ENCODE results near the gene PSENEN. TPM values are rescaled to one million over a fixed set of nuclear protein-coding genes. Genes with fewer than 3 reads are reported as not detected.
A peak's percentile ranks its signal among the peaks of the same experiment; 100 is the strongest.

PSENEN gene
- polyA plus RNA-seq, 2 of the 4 experiments (the other 2 are of a cell fraction), result 111 to 191 TPM

- Histone ChIP-seq H3K4me2 (no peak overlapping the region), H3K4me1 (peaks cover 9% of the 10 kb centered on the region), H3K27ac (no peak overlapping the region), H3K9me3 (no peaks in the 10 kb centered on the region), H3K4me3 (no peak overlapping the region)
- WGBS (ENCODE audit: missing lambda C conversion rate), result 90% methylated on average over 16 of the region's 16 CpGs
- ATAC-seq (no peak), FAIRE-seq (no peak), DNase-seq (ENCODE audit: low read depth in 1 of 2, low spot score in 1 of 2) (no peak)
- ChIA-PET CTCF (interaction anchor here (0.6 to 1.7 kb wide), 5 partner anchors 9 to 151 kb away, joined by 3 to 4 read pairs (median 3); no protein-coding TSS in a partner anchor), POLR2A (interaction anchor here (0.9 kb wide), 1 partner anchor 32 kb away, joined by 4 read pairs; the partner anchor contains the start of gene LIN37)
- TF ChIP-seq KDM5A (IDR thresholded peaks at IDR 0.05) (no peak), ELK1 (IDR thresholded peaks at IDR 0.05; ENCODE audit: low read depth, low read length) (no peak), HEYL (CRISPR knock-in tag; IDR thresholded peaks at IDR 0.05) (no peak), PHF8 (IDR thresholded peaks at IDR 0.05; ENCODE audit: borderline replicate concordance, low read depth) (no peak), ZNF302 (CRISPR knock-in tag; IDR thresholded peaks at IDR 0.05) (no peak), CHD2 (IDR thresholded peaks at IDR 0.05; ENCODE audit: low read length, partially characterized antibody) (no peak), RFX5 (IDR thresholded peaks at IDR 0.05) (no peak), ESRRA (IDR thresholded peaks at IDR 0.05; ENCODE audit: borderline replicate concordance, low read length) (no peak), FOXS1 (CRISPR knock-in tag; IDR thresholded peaks at IDR 0.05) (no peak), ZFP36 (IDR thresholded peaks at IDR 0.05; ENCODE audit: borderline replicate concordance, partially characterized antibody) (no peak), CEBPB (IDR thresholded peaks at IDR 0.05) (no peak)
Observed at GRCh38 chr19:35780058-35780457, 34.6 kb downstream of the PSENEN start.

GRCh38 chr19:35780717-35781116 is 35.3 kb downstream of the PSENEN start:
- Histone ChIP-seq H3K9me3 (no peaks in the 10 kb centered on the region), H3K4me3 (no peak overlapping the region), H3K27ac (no peak overlapping the region), H3K4me1 (peaks cover 9% of the 10 kb centered on the region), H3K4me2 (no peak overlapping the region)
- WGBS (ENCODE audit: missing lambda C conversion rate), result 91% methylated on average over 18 of the region's 20 CpGs
- no peak for ATAC-seq
- ChIA-PET POLR2A (interaction anchor here (0.9 kb wide), 1 partner anchor 32 kb away, joined by 4 read pairs; the partner anchor contains the start of gene LIN37), CTCF (interaction anchor here (0.8 to 1.1 kb wide), 3 partner anchors 8 to 39 kb away, joined by 3 to 4 read pairs (median 3); no protein-coding TSS in a partner anchor)
- FAIRE-seq, result no peak
- TF ChIP-seq CBX8 (IDR thresholded peaks at IDR 0.05) (no peak), FOSL2 (IDR thresholded peaks at IDR 0.05) (no peak), FOSL2 (CRISPR knock-in tag; IDR thresholded peaks at IDR 0.05) (no peak), HOXA7 (CRISPR knock-in tag; IDR thresholded peaks at IDR 0.05) (no peak), POLR2AphosphoS2 (conservative IDR thresholded peaks at IDR 0.05; ENCODE audit: low read length) (no peak), NR3C1 (IDR thresholded peaks at IDR 0.05) (no peak), MAZ (IDR thresholded peaks at IDR 0.05; ENCODE audit: borderline replicate concordance, low read depth, low read length) (no peak), NFE2L2 (conservative IDR thresholded peaks at IDR 0.05; ENCODE audit: low read length) (no peak), POLR2A (IDR thresholded peaks at IDR 0.05; ENCODE audit: low read length) (no peak), RARB (CRISPR knock-in tag; IDR thresholded peaks at IDR 0.05) (no peak), FOXS1 (CRISPR knock-in tag; IDR thresholded peaks at IDR 0.05) (no peak), CHD4 (IDR thresholded peaks at IDR 0.05; ENCODE audit: borderline replicate concordance) (no peak)
- no peak for DNase-seq (ENCODE audit: low read depth in 1 of 2, low spot score in 1 of 2)

DNA sequence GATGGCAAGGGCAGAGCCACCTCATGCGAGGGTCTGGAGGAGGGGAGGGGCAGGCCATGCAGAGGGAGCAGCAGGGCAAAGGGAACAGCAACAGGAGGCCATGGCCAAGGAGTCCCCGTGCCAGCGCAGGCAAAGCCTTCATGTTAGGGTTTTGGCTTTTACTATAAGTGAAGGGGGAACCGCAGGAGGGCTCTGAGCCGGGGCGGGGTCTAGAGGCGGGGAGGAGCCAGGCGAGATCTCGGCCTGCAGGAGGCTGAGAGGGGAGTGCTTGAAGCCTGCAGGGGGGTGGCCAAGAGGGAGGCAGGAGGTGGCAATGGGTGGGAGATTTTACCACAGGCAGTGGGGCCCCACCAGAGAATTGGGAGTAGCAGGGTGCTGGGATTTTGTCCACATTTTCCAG is 36.2 kb downstream of the PSENEN start:
- 75% methylated on average over 9 of the region's 9 CpGs for WGBS (ENCODE audit: missing lambda C conversion rate)

More for the DNA sequence above, 36.2 kb downstream of the PSENEN start:
- Histone ChIP-seq H3K4me1 (no peaks in the 10 kb centered on the region), H3K4me2 (no peak overlapping the region), H3K27ac (no peak overlapping the region), H3K9me3 (no peaks in the 10 kb centered on the region), H3K4me3 (no peak overlapping the region)
- ATAC-seq, result peak in 1 of 2 experiments; percentile 11; a peak in 2 of 6 replicates
- CTCF ChIA-PET, result interaction anchor here (1.2 to 1.7 kb wide), 2 partner anchors 8 to 13 kb away, joined by 3 to 5 read pairs; no protein-coding TSS in a partner anchor
- POLR2A ChIA-PET, result no interaction called here
- no peak for TF ChIP-seq POLR2A (IDR thresholded peaks at IDR 0.05; ENCODE audit: low read length)
- TF ChIP-seq RNF2 (IDR thresholded peaks at IDR 0.05; ENCODE audit: borderline replicate concordance, low read depth), result no peak
- no peak for TF ChIP-seq JUN (IDR thresholded peaks at IDR 0.05)
- no peak for TF ChIP-seq EHMT2 (IDR thresholded peaks at IDR 0.05; ENCODE audit: low read depth)
- TF ChIP-seq NPAS2 (CRISPR knock-in tag; IDR thresholded peaks at IDR 0.05; ENCODE audit: borderline replicate concordance), result no peak
- no peak for DNase-seq (ENCODE audit: low read depth in 1 of 2, low spot score in 1 of 2)
- FAIRE-seq, result no peak

Measured in A549 (cell line).